Head of caudate nucleus (tissue), 42 donors: ENCODE measurements around the gene IFT57.
A peak's percentile ranks its signal among the peaks of the same experiment; 100 is the strongest.
"Not testable (repeated sequence)": the region's sequence is repeated elsewhere in the genome, so short reads cannot be mapped to it uniquely, and the experiment has no call there.

ENCODE experiments used
- DNase-seq, 42 donors: peaks; one replicate each; pipeline versions ENCODE4 v3.0.0 to v3.0.0-alpha.2; 2020 to 2021; ENCODE audit warnings: mixed read lengths in 7 of 42
- intact Hi-C: fragments of 100-400 bp; cut with DNase I; formaldehyde crosslinking; loops from one replicate; pipeline ENCODE4 v1.15.0; 2022

IFT57 gene

GRCh38 chr3:108178676-108179075 lies 43.5 kb downstream of the IFT57 start:
- intact Hi-C loops = no loop called here
- no peak for DNase-seq

- intact Hi-C loops = no loop called here
- no peak for DNase-seq
Observed at GRCh38 chr3:108177536-108177935, 44.7 kb downstream of the IFT57 start.

- DNase-seq = no peak
- intact Hi-C loops = no loop called here
Observed at GRCh38 chr3:108175352-108175751, 46.9 kb downstream of the IFT57 start.

DNA sequence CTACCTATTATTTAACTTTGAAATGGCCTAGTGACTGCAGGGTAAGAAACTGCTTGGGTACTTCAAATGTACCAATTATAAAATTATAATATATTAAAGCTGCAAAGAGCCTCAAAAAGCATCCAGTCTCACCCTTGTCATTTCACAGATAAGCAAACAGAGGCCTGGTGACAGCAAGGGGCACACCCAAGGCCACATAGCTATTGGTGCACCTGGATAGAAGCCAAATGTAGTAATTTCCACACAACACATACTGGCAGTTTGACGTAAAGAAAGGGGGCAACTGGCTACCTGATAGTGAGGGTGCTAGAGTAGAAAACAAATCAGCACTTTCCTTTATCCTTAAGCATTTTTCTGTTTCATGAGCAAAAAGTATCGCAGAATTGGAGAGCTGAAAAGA lies 51.1 kb downstream of the IFT57 start:
- DNase-seq = no peak
- intact Hi-C loops = no loop called here

- intact Hi-C loops = no loop called here
Observed at GRCh38 chr3:108164391-108164790, 57.8 kb downstream of the IFT57 start.

DNA sequence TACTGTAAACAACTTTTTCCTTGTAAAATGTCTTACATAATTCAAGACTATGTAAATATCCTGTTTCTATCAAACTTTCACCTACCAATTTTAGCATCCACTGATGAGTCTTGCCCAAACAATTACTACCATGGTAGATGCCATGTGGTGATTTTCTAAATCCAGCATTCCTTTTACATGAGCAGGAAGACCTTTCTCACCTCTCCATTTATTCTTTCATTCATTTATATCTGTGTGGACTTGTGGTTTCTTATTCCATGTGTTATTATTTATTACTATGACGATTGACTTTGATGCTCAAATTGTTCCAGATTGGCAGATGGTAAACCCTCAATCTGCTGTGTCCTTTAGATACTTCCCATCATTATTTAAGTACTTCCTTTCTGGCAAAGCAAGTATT lies 62.4 kb downstream of the IFT57 start:
- intact Hi-C loops = no loop called here
- DNase-seq = no peak

More at GRCh38 chr3:108164391-108164790, 57.8 kb downstream of the IFT57 start:
- no peak for DNase-seq

GRCh38 chr3:108159105-108159504 lies 63.1 kb downstream of the IFT57 start:
- DNase-seq = no peak
- intact Hi-C loops = no loop called here

DNA sequence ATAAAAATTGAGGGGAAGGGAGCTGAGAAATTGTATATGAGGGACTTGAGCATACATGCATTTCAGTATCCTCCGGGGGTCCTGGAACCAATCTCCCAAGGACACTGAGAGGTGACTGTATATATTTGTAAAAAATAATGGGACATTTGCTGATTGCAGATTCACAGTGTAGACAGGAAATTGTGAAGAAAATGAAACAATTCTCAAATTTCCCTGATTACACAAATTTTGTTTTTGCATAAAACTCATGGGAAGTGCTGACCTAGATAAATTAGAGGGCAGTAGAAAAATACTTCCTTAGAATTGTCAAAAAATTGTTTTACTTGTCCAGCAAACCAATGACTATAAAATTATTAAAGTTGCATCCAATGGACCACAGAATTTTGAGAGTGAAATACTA lies 64.0 kb downstream of the IFT57 start:
- DNase-seq = no peak
- intact Hi-C loops = no loop called here

DNA sequence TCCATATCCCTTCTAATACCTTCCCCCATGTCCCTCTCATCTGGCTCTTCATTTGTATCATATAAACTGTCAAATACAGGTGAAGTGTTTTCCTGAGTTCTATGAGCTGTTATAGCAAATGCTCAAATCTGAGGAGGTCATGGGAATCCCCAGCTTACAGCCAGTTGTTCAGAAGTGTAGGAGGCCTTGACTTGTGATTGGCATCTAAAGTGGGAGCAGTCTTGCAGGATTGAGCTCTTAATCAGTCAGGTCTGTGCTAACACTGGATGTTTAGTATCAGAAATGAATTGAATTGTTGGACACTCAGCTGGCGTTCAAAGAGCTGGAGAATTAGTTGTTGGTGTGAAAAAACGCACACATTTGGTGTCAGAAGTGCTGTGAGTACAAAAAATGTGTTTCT lies 65.0 kb downstream of the IFT57 start:
- intact Hi-C loops = no loop called here
- peak in 9 of 42 donors; percentile 5 to 52 (median 14) for DNase-seq

- intact Hi-C loops = no loop called here
- DNase-seq = no peak
Observed at GRCh38 chr3:108156312-108156853, 65.8 kb downstream of the IFT57 start.

- intact Hi-C loops, DNase-seq: not testable (repeated sequence)
Observed at GRCh38 chr3:108155642-108156041, 66.6 kb downstream of the IFT57 start.

DNA sequence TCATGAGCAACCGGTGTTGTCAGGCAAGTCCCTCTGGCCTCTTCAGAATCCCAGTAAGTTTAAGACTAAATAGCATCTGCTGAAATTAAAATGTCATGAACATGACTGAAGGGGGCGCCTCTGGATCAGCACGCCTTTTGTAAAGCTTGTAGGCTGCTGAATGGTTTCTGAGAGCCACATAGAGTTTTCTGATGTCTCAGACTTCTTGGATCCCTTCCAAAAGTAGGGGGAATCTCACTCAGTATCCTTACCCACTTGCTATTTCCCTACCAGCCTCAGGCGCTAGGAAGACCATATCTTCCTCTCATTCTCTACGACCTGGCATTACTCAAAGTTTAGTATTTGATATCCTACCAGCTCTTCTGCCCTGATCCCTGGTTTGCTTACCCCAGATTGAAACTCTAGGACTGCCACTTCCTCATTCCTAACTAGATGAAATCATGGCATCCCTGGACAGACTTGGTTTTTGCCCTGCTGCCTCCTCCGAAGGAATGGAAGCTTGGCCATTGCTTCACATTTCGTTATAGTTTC lies 68.7 kb downstream of the IFT57 start:
- intact Hi-C loops = no loop called here
- DNase-seq = peak in 25 of 42 donors; percentile 9 to 67 (median 24)

GRCh38 chr3:108152274-108152673 lies 70.0 kb downstream of the IFT57 start:
- intact Hi-C loops = no loop called here

GRCh38 chr3:108150200-108150599 lies 72.0 kb downstream of the IFT57 start:
- intact Hi-C loops = no loop called here
- DNase-seq = peak in 1 of 42 donors; percentile 8

More at GRCh38 chr3:108152274-108152673, 70.0 kb downstream of the IFT57 start:
- DNase-seq = no peak

DNA sequence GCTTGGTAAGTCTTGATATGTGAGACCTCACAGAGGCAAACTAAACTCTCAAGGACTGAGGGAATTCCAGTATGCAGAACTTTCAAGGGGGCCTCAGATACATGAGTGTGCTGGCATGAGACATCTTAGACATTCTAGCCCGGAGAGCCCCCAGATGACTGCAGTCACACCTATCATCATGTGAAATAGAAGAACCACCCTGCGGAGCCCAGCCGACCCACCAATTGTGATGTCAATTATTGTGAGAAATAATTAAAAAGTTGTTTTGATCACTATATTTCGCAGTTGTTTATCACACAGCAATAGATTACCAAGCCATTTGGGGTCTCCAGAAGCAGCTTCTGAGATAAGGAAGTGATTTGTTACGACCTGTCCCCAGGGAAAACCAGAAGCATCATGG lies 76.1 kb downstream of the IFT57 start:
- intact Hi-C loops = no loop called here
- DNase-seq = no peak

DNA sequence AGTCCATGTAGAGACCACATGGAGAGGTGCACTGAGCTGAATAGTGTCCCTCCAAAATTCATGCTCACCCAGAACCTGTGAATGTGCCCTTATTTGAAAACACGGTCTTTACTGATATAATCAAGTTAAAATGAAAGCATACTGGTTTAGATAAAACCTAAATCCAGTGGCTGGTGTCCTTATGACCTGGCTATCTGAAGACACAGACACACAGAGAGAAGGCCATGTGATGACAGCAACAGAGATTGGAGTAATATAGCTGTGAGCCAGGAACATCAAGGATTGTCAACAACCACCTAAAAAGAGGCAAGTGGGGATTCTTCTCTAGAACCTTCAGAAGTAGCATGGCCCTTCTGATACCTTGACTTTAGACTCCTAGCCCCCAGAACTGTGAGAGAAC lies 76.6 kb downstream of the IFT57 start:
- no peak for DNase-seq
- intact Hi-C loops = no loop called here

DNA sequence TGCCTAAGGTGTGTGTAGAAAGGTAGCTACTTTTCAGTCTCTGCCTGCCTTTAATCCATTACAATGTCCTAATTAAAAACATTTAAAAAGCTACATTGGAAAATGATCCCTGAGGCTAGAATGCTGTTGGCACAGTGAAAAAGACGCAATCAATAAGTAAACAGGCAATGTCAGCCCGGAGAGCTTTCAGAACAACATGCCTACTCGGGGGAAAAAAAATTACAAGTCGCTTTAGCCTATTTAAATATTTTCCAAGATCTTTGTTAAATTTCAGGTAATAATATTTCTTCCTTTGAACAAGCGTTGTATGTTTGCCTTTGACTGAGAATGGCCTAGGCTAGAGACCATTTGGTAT lies 84.8 kb downstream of the IFT57 start:
- intact Hi-C loops = no loop called here
- DNase-seq = no peak

DNA sequence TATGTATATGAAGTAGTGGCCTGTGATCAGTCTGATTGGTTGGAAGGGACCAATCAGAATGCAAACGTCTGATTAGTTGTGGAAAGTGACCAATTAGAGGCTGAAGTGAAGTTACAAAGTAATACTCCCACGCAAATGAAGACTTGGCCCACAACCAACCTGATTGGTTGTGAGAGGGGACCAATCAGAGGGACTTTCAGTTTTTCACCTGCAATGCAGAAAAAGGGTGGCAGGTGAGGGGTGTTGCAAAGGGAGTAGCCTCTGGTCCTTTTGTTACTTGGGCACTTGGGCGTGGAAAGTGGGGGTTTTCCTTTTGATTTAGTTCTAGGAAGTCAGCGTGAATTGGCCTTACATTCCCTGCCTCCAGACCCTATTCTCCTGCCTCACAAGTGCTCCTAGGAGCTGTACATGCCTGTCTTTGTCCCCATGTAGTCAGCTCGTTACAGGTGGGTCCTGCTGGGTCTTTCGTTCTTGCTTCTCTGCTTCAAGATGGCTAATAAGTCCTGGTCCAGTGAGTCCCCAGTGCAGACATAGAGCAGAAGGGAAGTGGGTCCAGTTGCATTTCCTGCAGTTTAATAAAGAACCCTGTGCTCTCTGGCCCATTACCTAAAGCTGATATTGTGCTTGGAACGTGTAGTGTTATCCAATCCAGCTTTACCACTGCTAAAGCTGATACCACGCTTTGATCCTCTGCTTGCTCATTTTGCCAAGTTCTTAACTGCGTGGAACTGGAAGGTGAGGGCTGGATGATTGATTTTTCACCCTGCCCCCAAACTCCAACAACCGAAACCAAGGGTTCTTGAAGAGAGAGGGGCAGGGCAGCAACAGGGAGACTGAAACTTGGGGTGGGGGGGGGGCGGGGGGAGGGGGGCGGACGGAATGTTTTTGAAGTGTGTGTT lies 85.4 kb downstream of the IFT57 start:
- intact Hi-C loops = no loop called here
- no peak for DNase-seq

- intact Hi-C loops = no loop called here
- DNase-seq = no peak
Observed at GRCh38 chr3:108134555-108134880, 87.7 kb downstream of the IFT57 start.

GRCh38 chr3:108133858-108134554 lies 88.2 kb downstream of the IFT57 start:
- no peak for DNase-seq
- intact Hi-C loops = no loop called here
